ENCODE results near the gene ATRN.

DNA sequence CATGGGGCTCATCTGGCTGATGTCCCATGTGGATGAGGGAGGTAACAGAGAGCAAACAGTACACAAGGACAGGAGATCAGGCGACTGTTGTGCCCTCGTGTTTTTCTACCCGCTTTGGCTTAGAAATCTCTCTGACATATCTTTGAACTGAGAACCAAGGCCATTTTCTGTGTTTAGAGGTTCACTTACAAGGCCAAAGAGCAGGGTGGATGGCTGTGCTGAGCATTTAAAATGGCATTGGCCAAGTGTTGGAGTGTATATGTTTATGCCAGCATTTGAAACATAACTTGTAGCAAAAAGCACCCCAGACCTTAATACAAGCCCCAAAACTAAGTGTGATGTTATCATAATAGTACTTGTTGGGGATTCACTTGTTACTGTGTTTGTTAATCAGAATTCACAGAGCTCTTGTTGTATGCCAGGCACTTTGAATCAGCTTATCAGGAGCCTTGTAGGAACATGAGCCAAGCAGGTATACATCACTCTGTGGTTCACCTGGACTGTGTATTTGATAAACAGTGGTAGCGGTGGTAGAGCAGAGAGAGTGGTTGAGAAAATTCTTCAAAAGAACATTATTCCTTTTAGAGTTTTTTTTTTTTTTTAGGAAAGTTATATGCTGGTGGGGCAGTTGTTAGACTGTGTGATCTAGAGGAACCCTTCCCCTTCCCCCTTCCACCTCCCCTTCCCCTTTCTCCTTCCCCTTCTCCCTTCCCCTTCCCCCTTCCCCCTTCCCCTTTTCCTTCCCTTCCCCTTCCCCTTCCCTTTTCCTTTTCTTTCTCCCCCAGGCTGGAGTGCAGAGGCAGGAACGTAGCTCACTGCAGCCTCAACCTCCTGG is 71.3 kb downstream of the ATRN start:
- TF ChIP-seq, protein P1, sequence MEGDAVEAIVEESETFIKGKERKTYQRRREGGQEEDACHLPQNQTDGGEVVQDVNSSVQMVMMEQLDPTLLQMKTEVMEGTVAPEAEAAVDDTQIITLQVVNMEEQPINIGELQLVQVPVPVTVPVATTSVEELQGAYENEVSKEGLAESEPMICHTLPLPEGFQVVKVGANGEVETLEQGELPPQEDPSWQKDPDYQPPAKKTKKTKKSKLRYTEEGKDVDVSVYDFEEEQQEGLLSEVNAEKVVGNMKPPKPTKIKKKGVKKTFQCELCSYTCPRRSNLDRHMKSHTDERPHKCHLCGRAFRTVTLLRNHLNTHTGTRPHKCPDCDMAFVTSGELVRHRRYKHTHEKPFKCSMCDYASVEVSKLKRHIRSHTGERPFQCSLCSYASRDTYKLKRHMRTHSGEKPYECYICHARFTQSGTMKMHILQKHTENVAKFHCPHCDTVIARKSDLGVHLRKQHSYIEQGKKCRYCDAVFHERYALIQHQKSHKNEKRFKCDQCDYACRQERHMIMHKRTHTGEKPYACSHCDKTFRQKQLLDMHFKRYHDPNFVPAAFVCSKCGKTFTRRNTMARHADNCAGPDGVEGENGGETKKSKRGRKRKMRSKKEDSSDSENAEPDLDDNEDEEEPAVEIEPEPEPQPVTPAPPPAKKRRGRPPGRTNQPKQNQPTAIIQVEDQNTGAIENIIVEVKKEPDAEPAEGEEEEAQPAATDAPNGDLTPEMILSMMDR (IDR thresholded peaks at IDR 0.05) = no peak
- TF ChIP-seq EP300 (IDR thresholded peaks at IDR 0.05) = no peak

Measured in tibial nerve (tissue), 4 donors.